ENCODE results near the gene ACVR1. TPM values are rescaled to one million over a fixed set of nuclear protein-coding genes. Genes with fewer than 3 reads are reported as not detected.

Gene ACVR1
- total RNA-seq, 2 experiments from 2014 or later = 8.3 to 10.1 TPM

DNA sequence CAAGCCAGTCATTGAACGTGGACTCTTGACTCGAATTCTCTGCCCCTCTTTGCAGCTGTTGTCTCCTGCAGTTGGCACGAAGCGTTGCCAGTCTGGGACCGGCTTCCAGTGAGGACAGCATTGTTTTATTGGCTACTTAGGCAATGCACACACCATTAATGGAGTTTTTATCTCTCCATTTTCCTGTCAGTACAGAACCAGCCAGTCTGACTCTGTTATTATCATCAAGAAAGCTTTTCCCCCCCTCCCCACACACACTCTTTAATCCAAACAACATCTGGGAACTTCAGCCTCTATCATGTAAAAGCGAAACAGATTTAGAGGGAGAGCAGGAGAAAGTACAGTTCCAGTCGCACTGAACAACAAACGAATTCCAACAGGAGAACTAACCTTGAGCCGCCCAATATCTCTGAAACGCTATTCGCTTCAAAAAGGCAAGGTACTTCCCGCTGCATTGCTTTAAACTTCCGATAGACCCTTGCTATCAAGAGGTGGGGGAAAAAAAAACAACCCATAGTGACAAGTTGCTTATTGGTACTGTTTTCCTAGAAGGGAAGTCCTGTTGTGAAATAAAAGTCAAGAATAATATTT is 38.2 kb downstream of the ACVR1 start:
- no peak for DNase-seq
- Mint-ChIP-seq H3K4me1 (ENCODE audit: low read depth) (peaks cover 39% of the 10 kb centered on the region), H3K36me3 (ENCODE audit: low read depth) (no peaks in the 10 kb centered on the region), H3K9me3 (no peaks in the 10 kb centered on the region), H3K27ac (peak overlapping the region; percentile 40), H3K27me3 (no peaks in the 10 kb centered on the region), H3K4me3 (no peak overlapping the region)
- intact Hi-C loops (cut with micrococcal nuclease) = no loop called here
- TF ChIP-seq, protein P1, sequence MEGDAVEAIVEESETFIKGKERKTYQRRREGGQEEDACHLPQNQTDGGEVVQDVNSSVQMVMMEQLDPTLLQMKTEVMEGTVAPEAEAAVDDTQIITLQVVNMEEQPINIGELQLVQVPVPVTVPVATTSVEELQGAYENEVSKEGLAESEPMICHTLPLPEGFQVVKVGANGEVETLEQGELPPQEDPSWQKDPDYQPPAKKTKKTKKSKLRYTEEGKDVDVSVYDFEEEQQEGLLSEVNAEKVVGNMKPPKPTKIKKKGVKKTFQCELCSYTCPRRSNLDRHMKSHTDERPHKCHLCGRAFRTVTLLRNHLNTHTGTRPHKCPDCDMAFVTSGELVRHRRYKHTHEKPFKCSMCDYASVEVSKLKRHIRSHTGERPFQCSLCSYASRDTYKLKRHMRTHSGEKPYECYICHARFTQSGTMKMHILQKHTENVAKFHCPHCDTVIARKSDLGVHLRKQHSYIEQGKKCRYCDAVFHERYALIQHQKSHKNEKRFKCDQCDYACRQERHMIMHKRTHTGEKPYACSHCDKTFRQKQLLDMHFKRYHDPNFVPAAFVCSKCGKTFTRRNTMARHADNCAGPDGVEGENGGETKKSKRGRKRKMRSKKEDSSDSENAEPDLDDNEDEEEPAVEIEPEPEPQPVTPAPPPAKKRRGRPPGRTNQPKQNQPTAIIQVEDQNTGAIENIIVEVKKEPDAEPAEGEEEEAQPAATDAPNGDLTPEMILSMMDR (IDR thresholded peaks at IDR 0.05) = no peak
- POLR2A ChIA-PET = interaction anchor here (1.3 kb wide), 1 partner anchor 38 kb away, joined by 4 read pairs; the partner anchor contains the start of gene ACVR1
- CTCF ChIA-PET = interaction anchor here (1.8 to 2.2 kb wide), 2 partner anchors 10 to 186 kb away, joined by 4 to 5 read pairs; no protein-coding TSS in a partner anchor
- ATAC-seq = no peak

DNA sequence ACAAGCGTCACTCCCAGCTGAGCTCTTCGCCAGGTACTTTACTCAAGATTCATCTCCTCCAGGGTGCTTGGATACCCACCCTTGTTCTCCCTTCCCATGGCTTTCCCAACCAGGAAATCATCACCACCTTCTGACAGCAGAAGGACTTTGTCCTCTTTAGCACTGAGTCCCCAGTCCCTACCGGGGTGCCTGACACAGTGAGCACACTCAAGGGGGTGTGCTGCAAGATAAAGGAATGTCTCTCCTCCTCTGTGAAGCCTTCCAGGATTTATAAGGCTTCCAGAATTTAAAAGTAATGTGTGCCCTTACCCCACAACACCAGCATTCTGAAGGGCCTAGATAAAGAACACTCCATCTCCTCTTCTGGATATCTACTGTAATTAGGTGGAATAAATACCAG is 39.6 kb downstream of the ACVR1 start:
- no peak overlapping the region for H3K27ac Mint-ChIP-seq
- H3K9me3 Mint-ChIP-seq = no peaks in the 10 kb centered on the region
- peaks cover 43% of the 10 kb centered on the region for H3K4me1 Mint-ChIP-seq (ENCODE audit: low read depth)
- ATAC-seq = no peak
- POLR2A ChIA-PET = interaction anchor here (1.3 kb wide), 1 partner anchor 62 kb away, joined by 3 read pairs; no protein-coding TSS in a partner anchor
- DNase-seq = no peak
- H3K4me3 Mint-ChIP-seq = no peak overlapping the region
- no peaks in the 10 kb centered on the region for H3K27me3 Mint-ChIP-seq
- CTCF ChIA-PET = interaction anchor here (0.7 to 2.2 kb wide), 4 partner anchors 10 to 918 kb away, joined by 3 to 5 read pairs (median 4); no protein-coding TSS in a partner anchor
- TF ChIP-seq, protein P1 (IDR thresholded peaks at IDR 0.05) = no peak
- no peaks in the 10 kb centered on the region for H3K36me3 Mint-ChIP-seq (ENCODE audit: low read depth)
- intact Hi-C loops (cut with micrococcal nuclease) = no loop called here

DNA sequence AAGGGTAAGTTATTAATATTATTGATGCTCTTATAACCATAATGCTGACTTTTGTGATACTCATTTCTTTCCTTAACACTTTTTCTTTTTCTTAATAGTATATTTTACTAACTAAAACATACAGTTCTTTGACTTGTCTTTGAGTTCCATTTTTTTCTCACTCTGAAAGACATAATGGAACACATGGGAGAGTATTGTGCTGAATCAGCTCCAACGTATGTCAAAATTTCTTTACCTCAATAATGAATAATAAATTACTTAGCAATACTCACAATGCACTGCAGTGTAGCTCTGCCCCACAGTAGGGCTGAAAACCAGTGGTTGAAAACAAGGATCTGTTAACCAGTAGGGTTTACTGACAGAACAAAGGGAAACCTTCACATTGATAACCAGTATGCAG is 40.7 kb downstream of the ACVR1 start:
- TF ChIP-seq, protein P1 (IDR thresholded peaks at IDR 0.05) = no peak
- no peak overlapping the region for H3K27ac Mint-ChIP-seq
- no peaks in the 10 kb centered on the region for H3K27me3 Mint-ChIP-seq
- peaks cover 52% of the 10 kb centered on the region for H3K4me1 Mint-ChIP-seq (ENCODE audit: low read depth)
- DNase-seq (no peak), ATAC-seq (no peak)
- no peaks in the 10 kb centered on the region for H3K9me3 Mint-ChIP-seq
- intact Hi-C loops (cut with micrococcal nuclease) = no loop called here
- ChIA-PET POLR2A (interaction anchor here (0.6 to 1.3 kb wide), 2 partner anchors 10 to 63 kb away, joined by 3 read pairs; no protein-coding TSS in a partner anchor), CTCF (interaction anchor here (1.0 kb wide), 1 partner anchor 12 kb away, joined by 3 read pairs; no protein-coding TSS in a partner anchor)
- H3K4me3 Mint-ChIP-seq = no peak overlapping the region
- H3K36me3 Mint-ChIP-seq (ENCODE audit: low read depth) = peaks cover 3% of the 10 kb centered on the region

DNA sequence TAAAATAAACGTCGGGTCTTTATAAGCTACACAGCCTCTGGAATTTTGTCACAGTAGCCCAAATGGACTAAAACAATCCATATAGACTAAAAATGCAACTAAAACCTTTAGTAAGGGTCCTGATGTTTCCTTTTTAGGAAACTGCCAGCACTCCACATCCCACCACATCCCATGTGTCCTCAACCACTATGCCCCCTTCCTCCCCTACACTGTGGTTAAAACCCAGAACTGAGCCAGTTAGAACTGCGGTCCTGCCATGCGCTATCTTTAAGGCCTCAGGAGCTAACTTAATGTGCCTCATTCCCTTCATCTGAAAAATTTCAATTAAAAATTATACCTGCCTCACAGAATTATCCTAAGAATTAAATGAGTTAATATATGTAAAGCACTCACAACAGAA is 41.1 kb downstream of the ACVR1 start:
- POLR2A ChIA-PET = interaction anchor here (0.6 to 1.3 kb wide), 2 partner anchors 9 to 63 kb away, joined by 3 read pairs; no protein-coding TSS in a partner anchor

More for the DNA sequence above, 41.1 kb downstream of the ACVR1 start:
- H3K27me3 Mint-ChIP-seq = no peaks in the 10 kb centered on the region
- no peak overlapping the region for H3K27ac Mint-ChIP-seq
- no peak overlapping the region for H3K4me3 Mint-ChIP-seq
- no peak for DNase-seq
- TF ChIP-seq, protein P1 (IDR thresholded peaks at IDR 0.05) = no peak
- ATAC-seq = no peak
- CTCF ChIA-PET = interaction anchor here (0.9 to 1.0 kb wide), 2 partner anchors 13 to 66 kb away, joined by 3 to 4 read pairs; no protein-coding TSS in a partner anchor
- intact Hi-C loops (cut with micrococcal nuclease) = no loop called here
- H3K4me1 Mint-ChIP-seq (ENCODE audit: low read depth) = peaks cover 52% of the 10 kb centered on the region
- no peaks in the 10 kb centered on the region for H3K9me3 Mint-ChIP-seq
- H3K36me3 Mint-ChIP-seq (ENCODE audit: low read depth) = peaks cover 5% of the 10 kb centered on the region
